ENCODE results near the gene PSD4. TPM values are rescaled to one million over a fixed set of nuclear protein-coding genes. Genes with fewer than 3 reads are reported as not detected.

The PSD4 gene
- total RNA-seq, 1 experiment from 2014 or later = 1.0 TPM

DNA sequence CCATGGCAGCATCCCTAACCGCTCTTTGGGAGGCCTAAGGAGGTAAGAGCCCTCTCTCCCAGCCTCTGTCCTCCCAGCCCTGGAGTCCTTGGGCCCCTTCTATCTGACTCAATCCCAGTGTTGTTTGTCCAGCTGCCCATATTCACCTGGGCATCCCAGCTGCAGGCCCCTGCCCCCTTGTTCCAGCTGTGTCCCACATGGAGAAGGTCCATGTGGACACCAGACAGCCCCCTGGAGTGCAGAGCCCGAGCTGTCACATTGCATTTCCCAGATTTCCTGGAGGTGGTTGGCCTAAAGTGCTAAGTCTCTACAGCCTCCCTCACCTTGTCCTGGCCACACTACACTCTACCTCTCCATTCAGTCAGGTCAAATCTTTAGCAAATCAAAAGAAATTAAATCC, 42.5 kb downstream of the PSD4 start:
- no peak for TF ChIP-seq CTCF (conservative IDR thresholded peaks at IDR 0.05)
- WGBS (ENCODE audit: extremely low coverage, insufficient read length, low lambda C conversion rate) = no CpG with 5 or more reads among the region's 2 CpGs

More for the DNA sequence above, 42.5 kb downstream of the PSD4 start:
- H3K4ac ChIP-seq (ENCODE audit: low read depth, low read length) = no peak overlapping the region
- no peak overlapping the region for H4K5ac ChIP-seq (ENCODE audit: insufficient read length, low read depth, low read length)
- no peak overlapping the region for H2BK15ac ChIP-seq (ENCODE audit: low read depth, low read length)
- no peaks in the 10 kb centered on the region for H3K79me1 ChIP-seq (ENCODE audit: insufficient read depth, low read depth, low read length, poor library complexity, severe bottlenecking)
- H3K23me2 ChIP-seq (ENCODE audit: insufficient read length, low read depth, low read length, poor library complexity, severe bottlenecking) = no peaks in the 10 kb centered on the region
- no peaks in the 10 kb centered on the region for H3K36me3 Mint-ChIP-seq (ENCODE audit: insufficient read depth in 1 of 3, low read depth in 3 of 3)
- no peaks in the 10 kb centered on the region; the same call in 1 of the 2 replicates for H3K4me1 ChIP-seq (ENCODE audit: insufficient read depth, low read length)
- H3T11ph ChIP-seq (ENCODE audit: low read length) = no peak overlapping the region
- peaks cover 5% of the 10 kb centered on the region for H3K27me3 Mint-ChIP-seq (ENCODE audit: low read depth)
- no peak overlapping the region for H3K56ac ChIP-seq (ENCODE audit: insufficient read length, low read depth, low read length)
- no peak overlapping the region for H3K27ac Mint-ChIP-seq
- no peaks in the 10 kb centered on the region for H3K9me3 ChIP-seq (ENCODE audit: control insufficient read depth, low read depth, low read length)
- no peak overlapping the region for H3K14ac ChIP-seq (ENCODE audit: insufficient read depth, low read length)
- peaks cover 24 to 55% of the 10 kb centered on the region in 2 experiments for H3K4me1 Mint-ChIP-seq
- no peak overlapping the region for H3K4me3 Mint-ChIP-seq
- no peak overlapping the region for H2BK120ac ChIP-seq (ENCODE audit: low read depth, low read length, poor library complexity, severe bottlenecking)
- no peak overlapping the region for H2BK20ac ChIP-seq (ENCODE audit: low read depth, low read length, poor library complexity, severe bottlenecking)
- no peak overlapping the region for H4K8ac ChIP-seq (replicated peaks; ENCODE audit: insufficient read length, low read depth, low read length)
- H2BK12ac ChIP-seq (ENCODE audit: insufficient read length, low read depth, low read length) = no peak overlapping the region
- no peak overlapping the region for H3K23ac ChIP-seq (ENCODE audit: insufficient read length, low read depth, low read length)
- no peak overlapping the region for H2AK5ac ChIP-seq (ENCODE audit: insufficient read length, low read length)
- H2BK5ac ChIP-seq (ENCODE audit: insufficient read length, low read length) = no peak overlapping the region
- H3K27ac ChIP-seq (ENCODE audit: insufficient read length, low read depth, low read length) = no peak overlapping the region
- DNase-seq = no peak
- no peak overlapping the region for H3K4me2 ChIP-seq (ENCODE audit: insufficient read depth, insufficient read length, low read length)
- no peak overlapping the region for H3K9ac ChIP-seq (ENCODE audit: extremely low read depth, insufficient read length, low read length)
- no peaks in the 10 kb centered on the region for H3K79me2 ChIP-seq (ENCODE audit: insufficient read depth, low read length)
- no peaks in the 10 kb centered on the region for H4K20me1 ChIP-seq (ENCODE audit: control insufficient read depth, insufficient read depth, insufficient read length)
- H4K91ac ChIP-seq (ENCODE audit: insufficient read length, low read depth, low read length) = no peak overlapping the region
- H3K27me3 ChIP-seq (ENCODE audit: insufficient read depth, low read length) = no peaks in the 10 kb centered on the region
- H3K9me3 Mint-ChIP-seq = no peaks in the 10 kb centered on the region
- no peak overlapping the region for H3K18ac ChIP-seq (ENCODE audit: insufficient read length, low read depth, low read length)
- H2AFZ ChIP-seq (ENCODE audit: low read length) = no peak overlapping the region
